22Rv1 (cell line): ENCODE measurements around the gene ZFPL1.

Source experiments
- CTCF ChIP-seq: fragments of 450-650 bp; IDR thresholded peaks from 2 replicates; pipeline ENCODE4 v1.5.1; 2017; ENCODE audit warnings: mild to moderate bottlenecking
- ZFX ChIP-seq: fragments of 450-650 bp; IDR thresholded peaks from 2 replicates; pipeline ENCODE4 v1.6.1; 2017; ENCODE audit warnings: antibody characterized with exemption, borderline replicate concordance

GRCh38 chr11:65064847-65065240, 19.2 kb upstream of the ZFPL1 start:
- no peak for TF ChIP-seq CTCF
- TF ChIP-seq ZFX, result no peak
